ENCODE data around the gene SHD. TPM values are rescaled to one million over a fixed set of nuclear protein-coding genes. Genes with fewer than 3 reads are reported as not detected.
A peak's percentile ranks its signal among the peaks of the same experiment; 100 is the strongest.

Gene SHD
- total and polyA plus RNA-seq, 4 donors = not detected

DNA sequence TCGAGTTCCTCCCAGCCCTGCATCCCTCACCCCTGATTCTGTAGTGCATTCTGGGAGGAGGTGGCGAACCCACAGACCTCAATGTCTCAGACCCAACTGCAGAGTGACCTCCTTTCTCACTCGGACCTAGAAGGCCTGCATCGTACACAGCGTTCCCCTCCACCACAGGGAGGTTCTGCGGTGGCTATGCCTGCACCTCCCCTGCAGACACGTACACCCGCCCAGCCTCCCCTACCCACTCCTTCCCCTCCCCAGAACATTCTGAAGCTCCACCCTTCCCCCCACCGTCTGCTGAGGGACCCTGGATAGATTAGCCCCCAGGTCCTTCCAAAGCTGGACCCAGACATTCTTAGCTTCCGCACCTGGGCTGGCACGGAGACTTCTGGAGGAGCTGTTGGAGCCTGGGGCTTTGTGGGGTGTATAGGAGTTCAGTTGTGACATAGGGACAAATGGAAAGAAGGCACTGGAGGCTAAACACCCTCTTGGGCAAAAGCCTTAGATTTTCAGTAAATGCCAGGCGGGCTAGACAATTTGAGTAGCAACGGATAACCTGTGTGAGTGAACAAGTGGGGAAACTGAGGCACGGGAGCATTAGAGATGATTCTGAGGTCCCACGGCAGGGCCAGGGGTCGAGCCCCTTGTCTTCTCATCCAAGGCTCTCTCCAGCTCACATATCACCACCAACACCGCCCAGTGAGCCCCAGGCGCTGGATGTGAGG is 24.9 kb downstream of the SHD start:
- no peak overlapping the region for H3K9ac ChIP-seq (ENCODE audit: insufficient read depth in 1 of 2, low read length in 2 of 2)
- H3K36me3 ChIP-seq (ENCODE audit: control insufficient read depth in 4 of 4, insufficient read depth in 4 of 4, low read length in 4 of 4) = no peaks in the 10 kb centered on the region
- WGBS, 2 donors = 48 to 53% methylated on average over 18 of the region's 18 CpGs
- H3K4me1 ChIP-seq (ENCODE audit: control insufficient read depth in 5 of 5, insufficient read depth in 5 of 5, low read length in 5 of 5) = no peaks in the 10 kb centered on the region
- H3K27me3 ChIP-seq (ENCODE audit: control insufficient read depth in 3 of 3, insufficient read depth in 3 of 3, low read length in 2 of 3) = no peaks in the 10 kb centered on the region
- peaks cover 0 to 2% (median 0%) of the 10 kb centered on the region in 4 donors for H3K9me3 ChIP-seq (ENCODE audit: control insufficient read depth in 4 of 4, insufficient read depth in 3 of 4, low read length in 3 of 4)
- no peak overlapping the region for H3K27ac ChIP-seq (ENCODE audit: low read depth in 1 of 2, low read length in 1 of 2)
- TF ChIP-seq, protein P1, sequence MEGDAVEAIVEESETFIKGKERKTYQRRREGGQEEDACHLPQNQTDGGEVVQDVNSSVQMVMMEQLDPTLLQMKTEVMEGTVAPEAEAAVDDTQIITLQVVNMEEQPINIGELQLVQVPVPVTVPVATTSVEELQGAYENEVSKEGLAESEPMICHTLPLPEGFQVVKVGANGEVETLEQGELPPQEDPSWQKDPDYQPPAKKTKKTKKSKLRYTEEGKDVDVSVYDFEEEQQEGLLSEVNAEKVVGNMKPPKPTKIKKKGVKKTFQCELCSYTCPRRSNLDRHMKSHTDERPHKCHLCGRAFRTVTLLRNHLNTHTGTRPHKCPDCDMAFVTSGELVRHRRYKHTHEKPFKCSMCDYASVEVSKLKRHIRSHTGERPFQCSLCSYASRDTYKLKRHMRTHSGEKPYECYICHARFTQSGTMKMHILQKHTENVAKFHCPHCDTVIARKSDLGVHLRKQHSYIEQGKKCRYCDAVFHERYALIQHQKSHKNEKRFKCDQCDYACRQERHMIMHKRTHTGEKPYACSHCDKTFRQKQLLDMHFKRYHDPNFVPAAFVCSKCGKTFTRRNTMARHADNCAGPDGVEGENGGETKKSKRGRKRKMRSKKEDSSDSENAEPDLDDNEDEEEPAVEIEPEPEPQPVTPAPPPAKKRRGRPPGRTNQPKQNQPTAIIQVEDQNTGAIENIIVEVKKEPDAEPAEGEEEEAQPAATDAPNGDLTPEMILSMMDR (IDR thresholded peaks at IDR 0.05; ENCODE audit: control extremely low read depth, extremely low read depth) = no peak
- no peak overlapping the region for H3K4me3 ChIP-seq
- ATAC-seq (ENCODE audit: insufficient read depth, low FRiP score) (no peak), DNase-seq (no peak)

DNA sequence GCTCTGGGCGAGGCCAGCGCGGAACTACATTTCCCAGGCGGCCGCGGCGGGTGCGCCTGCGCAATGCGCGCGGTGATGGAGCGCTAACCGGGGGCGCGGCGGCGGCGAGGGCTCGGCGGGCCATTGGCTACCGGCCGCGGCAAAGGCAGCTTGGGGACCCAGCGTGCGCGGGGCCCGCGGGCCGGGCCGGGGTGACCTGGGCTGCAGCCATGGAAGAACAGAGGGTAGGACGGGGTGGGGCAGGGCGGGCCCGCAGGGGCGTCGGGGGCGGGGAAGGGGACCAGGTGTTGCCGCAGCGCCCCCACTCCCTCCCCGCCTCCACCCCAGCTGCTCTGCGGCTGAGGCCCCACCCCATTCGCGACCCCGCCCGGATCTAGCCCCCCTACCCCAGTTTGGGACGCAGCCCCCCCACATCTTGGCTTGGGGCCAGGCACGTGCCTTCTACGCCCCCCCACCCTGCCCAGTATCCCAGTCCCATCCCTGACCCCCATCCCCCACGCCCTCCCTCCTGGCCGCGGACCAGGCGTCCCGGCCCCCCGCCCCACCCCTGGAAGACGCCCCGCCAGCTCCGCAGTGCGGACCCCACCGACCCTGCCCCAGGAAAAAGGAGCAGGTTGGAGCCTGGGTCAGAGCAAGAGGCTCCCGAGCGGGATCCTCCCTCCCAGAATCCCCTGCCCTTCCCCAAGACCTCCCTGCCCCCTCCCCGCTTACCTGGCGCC is 25.6 kb downstream of the SHD start, which contains the start of gene FSD1:
Gene FSD1 (plus strand): TSS at position 61 of the 719 bp plus-strand sequence. CDS start 149 bp downstream, at position 210.
- 8% methylated on average over 44 to 58 of the region's 63 CpGs for WGBS, 2 donors
- no peaks in the 10 kb centered on the region for H3K27me3 ChIP-seq (ENCODE audit: control insufficient read depth in 3 of 3, insufficient read depth in 3 of 3, low read length in 2 of 3)
- no peak for ATAC-seq (ENCODE audit: insufficient read depth, low FRiP score)

DNA sequence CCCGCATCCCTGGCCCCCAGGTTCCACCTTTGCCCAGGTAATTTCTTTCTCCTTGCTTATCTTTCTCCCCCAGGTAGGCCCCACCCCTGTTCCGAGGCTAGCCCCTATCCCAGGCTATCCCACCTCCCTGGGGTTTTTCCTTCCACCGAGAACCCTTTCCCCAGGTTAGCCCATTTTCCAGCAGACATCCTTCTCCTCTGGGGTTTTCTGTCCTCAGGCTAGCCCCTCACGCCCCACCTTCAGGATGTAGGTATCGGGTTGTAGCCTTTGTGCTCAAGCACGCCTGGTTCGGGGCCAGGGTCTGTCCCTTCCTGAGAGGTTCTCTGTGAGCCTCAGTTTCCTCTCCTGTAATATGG is 26.2 kb downstream of the SHD start:
- ATAC-seq (ENCODE audit: insufficient read depth, low FRiP score) (no peak), DNase-seq (no peak)
- H3K9me3 ChIP-seq (ENCODE audit: control insufficient read depth in 4 of 4, insufficient read depth in 3 of 4, low read length in 3 of 4) = peaks cover 0 to 2% (median 0%) of the 10 kb centered on the region in 4 donors
- TF ChIP-seq, protein P1 (IDR thresholded peaks at IDR 0.05; ENCODE audit: control extremely low read depth, extremely low read depth) = no peak
- H3K27ac ChIP-seq (ENCODE audit: low read depth in 1 of 2, low read length in 1 of 2) = no peak overlapping the region
- no peak overlapping the region for H3K4me3 ChIP-seq
- no peaks in the 10 kb centered on the region for H3K4me1 ChIP-seq (ENCODE audit: control insufficient read depth in 5 of 5, insufficient read depth in 5 of 5, low read length in 5 of 5)
- no peaks in the 10 kb centered on the region for H3K27me3 ChIP-seq (ENCODE audit: control insufficient read depth in 3 of 3, insufficient read depth in 3 of 3, low read length in 2 of 3)
- WGBS, 2 donors = 82 to 86% methylated on average over 7 of the region's 7 CpGs
- no peak overlapping the region for H3K9ac ChIP-seq (ENCODE audit: insufficient read depth in 1 of 2, low read length in 2 of 2)
- no peaks in the 10 kb centered on the region for H3K36me3 ChIP-seq (ENCODE audit: control insufficient read depth in 4 of 4, insufficient read depth in 4 of 4, low read length in 4 of 4)

More for the DNA sequence above, 25.6 kb downstream of the SHD start, which contains the start of gene FSD1:
- TF ChIP-seq, protein P1 (IDR thresholded peaks at IDR 0.05; ENCODE audit: control extremely low read depth, extremely low read depth) = no peak
- no peaks in the 10 kb centered on the region for H3K36me3 ChIP-seq (ENCODE audit: control insufficient read depth in 4 of 4, insufficient read depth in 4 of 4, low read length in 4 of 4)
- no peaks in the 10 kb centered on the region for H3K4me1 ChIP-seq (ENCODE audit: control insufficient read depth in 5 of 5, insufficient read depth in 5 of 5, low read length in 5 of 5)
- H3K9ac ChIP-seq (ENCODE audit: insufficient read depth in 1 of 2, low read length in 2 of 2) = no peak within 1 kb of the TSS
- peak; percentile 24 to 65 (median 43) for DNase-seq
- no peak within 1 kb of the TSS for H3K4me3 ChIP-seq
- H3K9me3 ChIP-seq (ENCODE audit: control insufficient read depth in 4 of 4, insufficient read depth in 3 of 4, low read length in 3 of 4) = peaks cover 0 to 2% (median 0%) of the 10 kb centered on the region in 4 donors
- no peak within 1 kb of the TSS for H3K27ac ChIP-seq (ENCODE audit: low read depth in 1 of 2, low read length in 1 of 2)
